ENCODE measurements around the gene MYOCD.

MYOCD gene

DNA sequence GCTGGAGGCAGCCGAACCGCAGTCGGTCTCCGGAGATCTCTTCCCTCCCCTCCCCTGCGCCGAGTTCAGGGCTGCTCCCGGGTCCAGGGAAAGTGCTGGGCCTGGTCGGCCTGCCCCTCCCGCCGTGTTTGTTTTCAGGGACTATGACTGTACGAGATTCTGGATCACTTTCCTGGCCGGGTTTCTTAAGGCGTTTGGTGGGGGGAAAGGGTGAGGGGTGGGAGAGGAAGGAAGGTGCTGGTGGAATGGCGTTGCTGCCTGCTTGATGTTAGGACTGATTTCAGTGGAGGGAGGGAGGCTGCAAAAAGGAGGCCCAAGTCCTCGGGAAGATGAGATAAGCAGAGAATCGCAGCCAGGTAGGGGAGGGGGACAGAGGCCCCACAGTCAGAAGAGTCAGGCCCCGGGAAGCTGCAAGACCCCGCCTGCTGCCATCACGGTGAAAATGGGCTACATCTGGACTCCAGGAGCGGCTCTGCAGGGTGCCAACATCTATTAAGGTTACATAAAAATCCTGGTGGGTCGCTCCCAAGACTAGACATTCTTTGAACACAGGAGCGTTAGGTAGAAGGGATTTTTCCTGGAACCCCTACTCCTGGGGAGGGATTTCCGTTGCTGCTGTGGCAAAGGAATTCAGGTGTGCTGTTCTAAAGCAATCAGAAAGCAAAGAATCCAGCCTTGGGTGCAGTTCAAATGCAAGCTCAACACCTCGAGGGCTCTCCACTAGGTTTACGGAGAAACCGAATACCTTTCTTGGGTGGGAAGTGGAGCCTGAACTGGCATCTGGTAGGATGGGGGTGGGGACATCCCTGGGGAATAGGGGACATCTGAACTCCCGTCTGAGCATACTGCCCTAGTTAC lies 124.8 kb downstream of the MYOCD start:
- no peak for DNase-seq (ENCODE audit: low read depth)
- TF ChIP-seq, protein P1, sequence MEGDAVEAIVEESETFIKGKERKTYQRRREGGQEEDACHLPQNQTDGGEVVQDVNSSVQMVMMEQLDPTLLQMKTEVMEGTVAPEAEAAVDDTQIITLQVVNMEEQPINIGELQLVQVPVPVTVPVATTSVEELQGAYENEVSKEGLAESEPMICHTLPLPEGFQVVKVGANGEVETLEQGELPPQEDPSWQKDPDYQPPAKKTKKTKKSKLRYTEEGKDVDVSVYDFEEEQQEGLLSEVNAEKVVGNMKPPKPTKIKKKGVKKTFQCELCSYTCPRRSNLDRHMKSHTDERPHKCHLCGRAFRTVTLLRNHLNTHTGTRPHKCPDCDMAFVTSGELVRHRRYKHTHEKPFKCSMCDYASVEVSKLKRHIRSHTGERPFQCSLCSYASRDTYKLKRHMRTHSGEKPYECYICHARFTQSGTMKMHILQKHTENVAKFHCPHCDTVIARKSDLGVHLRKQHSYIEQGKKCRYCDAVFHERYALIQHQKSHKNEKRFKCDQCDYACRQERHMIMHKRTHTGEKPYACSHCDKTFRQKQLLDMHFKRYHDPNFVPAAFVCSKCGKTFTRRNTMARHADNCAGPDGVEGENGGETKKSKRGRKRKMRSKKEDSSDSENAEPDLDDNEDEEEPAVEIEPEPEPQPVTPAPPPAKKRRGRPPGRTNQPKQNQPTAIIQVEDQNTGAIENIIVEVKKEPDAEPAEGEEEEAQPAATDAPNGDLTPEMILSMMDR (IDR thresholded peaks at IDR 0.05; ENCODE audit: low read length, missing control alignments) = no peak
- peak overlapping the region; percentile 63 for H3K4me3 ChIP-seq (replicated peaks; ENCODE audit: low read depth, low read length)

DNA sequence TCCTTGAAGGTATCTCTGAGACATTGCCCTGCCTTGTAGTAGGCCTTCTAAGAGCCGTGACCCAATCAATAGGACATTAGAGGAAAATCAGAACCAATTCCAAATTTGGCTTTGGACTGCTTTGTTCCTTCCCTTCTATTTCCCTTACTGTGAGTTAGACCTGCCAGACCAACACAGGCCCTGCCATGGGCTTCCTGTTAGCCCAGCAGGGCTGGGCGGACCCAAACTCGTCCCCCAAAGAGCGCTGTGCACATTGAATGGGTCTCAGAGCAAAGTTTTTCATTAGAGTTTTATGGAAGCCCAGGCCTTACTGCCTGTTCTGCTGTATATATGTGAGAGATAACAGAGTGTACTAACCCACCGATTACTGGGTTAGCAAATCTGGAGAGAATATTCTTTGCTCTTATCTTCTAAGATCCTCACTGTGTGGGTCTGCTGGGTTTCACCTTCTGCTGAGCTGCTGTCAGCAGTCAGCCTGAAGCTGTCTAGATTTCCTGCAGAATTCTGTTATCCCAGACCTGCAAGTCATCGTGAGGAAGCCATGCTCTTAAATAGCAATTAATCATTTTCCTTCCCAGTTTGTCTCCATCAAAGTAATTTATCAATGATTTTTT lies 129.3 kb downstream of the MYOCD start:
- no peak for DNase-seq (ENCODE audit: low read depth)
- TF ChIP-seq, protein P1 (IDR thresholded peaks at IDR 0.05; ENCODE audit: low read length, missing control alignments) = no peak
- no peak overlapping the region for H3K4me3 ChIP-seq (replicated peaks; ENCODE audit: low read depth, low read length)

DNA sequence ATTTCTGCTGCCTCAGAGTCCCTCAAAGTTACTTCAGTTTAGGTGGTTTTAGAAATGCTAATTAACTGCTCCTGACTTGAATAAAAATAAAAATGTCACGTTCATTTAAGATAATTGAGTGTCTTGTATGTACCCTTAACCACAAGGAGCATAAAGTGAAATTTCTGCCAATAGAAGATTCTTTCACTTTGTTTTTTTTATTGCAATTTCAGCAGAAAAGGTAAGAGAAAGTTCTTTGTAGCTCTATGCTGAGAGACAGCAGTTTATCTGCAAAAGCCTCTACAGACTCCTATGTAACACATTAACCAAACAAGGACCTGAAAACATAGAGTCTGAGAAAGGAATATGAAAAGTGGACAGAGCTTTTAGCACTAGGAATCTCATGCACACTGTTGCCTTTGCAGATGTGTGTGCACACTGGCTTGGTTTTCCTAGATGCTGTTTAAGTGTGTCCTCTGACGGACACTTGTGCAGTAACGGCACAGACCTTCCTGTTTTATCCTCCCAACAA lies 135.2 kb downstream of the MYOCD start:
- TF ChIP-seq, protein P1 (IDR thresholded peaks at IDR 0.05; ENCODE audit: low read length, missing control alignments) = no peak
- no peak for DNase-seq (ENCODE audit: low read depth)
- no peak overlapping the region for H3K4me3 ChIP-seq (replicated peaks; ENCODE audit: low read depth, low read length)

DNA sequence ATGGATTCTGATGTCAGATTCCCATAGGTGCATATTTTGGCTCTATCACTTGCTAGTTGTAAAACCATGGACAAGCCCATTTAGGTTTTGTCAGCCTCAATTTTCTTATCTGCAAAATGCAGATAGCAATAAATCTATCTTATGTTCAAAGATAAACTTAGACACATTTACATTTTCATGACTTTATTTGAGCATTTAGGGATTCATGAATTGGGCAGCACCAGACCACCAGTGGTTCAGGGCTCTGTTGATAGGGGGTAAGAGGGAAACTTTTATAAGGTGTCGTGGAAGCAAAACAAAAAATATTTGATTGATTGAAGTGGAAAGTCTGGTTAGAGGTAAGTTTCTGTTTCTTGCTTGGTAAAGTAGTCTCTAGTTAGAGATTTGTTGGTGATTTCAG lies 140.9 kb downstream of the MYOCD start:
- TF ChIP-seq, protein P1 (IDR thresholded peaks at IDR 0.05; ENCODE audit: low read length, missing control alignments) = no peak
- no peak for DNase-seq (ENCODE audit: low read depth)
- no peak overlapping the region for H3K4me3 ChIP-seq (replicated peaks; ENCODE audit: low read depth, low read length)

DNA sequence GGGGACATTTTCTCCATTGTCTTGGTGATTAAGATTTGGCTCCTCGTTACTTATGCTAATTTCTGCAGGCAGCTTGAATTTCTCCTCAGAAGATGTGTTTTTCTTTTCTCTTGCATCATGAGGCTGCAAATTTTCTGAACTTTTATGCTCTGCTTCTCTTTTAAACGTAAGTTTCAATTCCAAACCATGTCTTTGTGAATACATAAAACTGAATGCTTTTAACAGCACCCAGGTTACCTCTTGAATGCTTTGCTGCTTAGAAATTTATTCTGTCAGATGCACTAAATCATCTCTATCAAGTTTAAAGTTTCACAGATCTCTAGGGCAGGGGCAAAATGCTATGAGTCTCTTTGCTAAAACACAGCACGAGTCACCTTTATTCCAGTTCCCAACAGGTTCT lies 143.0 kb downstream of the MYOCD start:
- TF ChIP-seq, protein P1 (IDR thresholded peaks at IDR 0.05; ENCODE audit: low read length, missing control alignments) = no peak
- no peak overlapping the region for H3K4me3 ChIP-seq (replicated peaks; ENCODE audit: low read depth, low read length)
- DNase-seq (ENCODE audit: low read depth) = no peak

DNA sequence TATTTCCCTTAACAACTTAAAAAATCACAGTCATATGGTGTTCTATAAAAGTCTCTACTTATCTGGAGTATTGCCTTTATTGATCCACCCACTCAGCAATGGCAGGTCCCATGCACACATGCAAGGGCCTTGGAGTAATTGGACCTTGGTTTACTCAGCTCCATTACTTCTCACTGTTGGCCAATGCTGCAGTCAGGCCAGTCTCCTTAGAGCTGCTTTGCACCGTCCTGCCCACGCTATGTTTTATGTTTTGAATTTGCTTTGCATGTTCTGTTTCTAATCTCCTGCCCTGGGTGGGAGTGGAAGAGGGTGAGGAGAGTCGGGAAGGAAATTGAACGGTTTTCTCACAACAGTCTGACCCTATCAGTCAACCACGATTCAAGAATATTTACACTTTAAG lies 147.2 kb downstream of the MYOCD start:
- peak; percentile 19 for DNase-seq (ENCODE audit: low read depth)
- no peak overlapping the region for H3K4me3 ChIP-seq (replicated peaks; ENCODE audit: low read depth, low read length)
- TF ChIP-seq, protein P1 (IDR thresholded peaks at IDR 0.05; ENCODE audit: low read length, missing control alignments) = no peak

All from fibroblast of pulmonary artery (primary cell).